H1 (cell line): ENCODE results near the gene SLC47A2. TPM values are rescaled to one million over a fixed set of nuclear protein-coding genes. Genes with fewer than 3 reads are reported as not detected.

Experiments used
- CTCF ChIA-PET: fragments of 300-600 bp; sonication (Branson Sonifier 250); formaldehyde crosslinking; loops from one replicate; lab custom pipeline; 2021; ENCODE audit not compliant: partially characterized antibody; lab: Charles Lee
- POLR2A ChIA-PET: fragments of 300-600 bp; sonication (Branson Sonifier 250); formaldehyde crosslinking; loops from one replicate; lab custom pipeline; 2021; ENCODE audit warnings: inconsistent platforms; ENCODE audit not compliant: partially characterized antibody; lab: Charles Lee
- DNase-seq, 2 experiments: peaks; one replicate each; pipeline versions ENCODE4 v3.0.0 to v3.0.0-alpha.2; 2010 to 2022; ENCODE audit warnings: low spot score in 2 of 2, low read depth in 1 of 2, mixed read lengths in 1 of 2
- FAIRE-seq: peaks from 2 replicates; lab custom pipeline; 2011; peaks lifted over from hg19 to GRCh38; lab: Jason Lieb, UNC
- H2AFZ ChIP-seq: 2 replicates; pipeline ENCODE4 v1.8.1; 2012; ENCODE audit warnings: low read length, inconsistent platforms
- H2AK5ac ChIP-seq: 2 replicates; pipeline ENCODE4 v1.6.1; 2013; ENCODE audit warnings: low read depth, low read length
- H2BK120ac ChIP-seq: replicated peaks from 2 replicates; pipeline ENCODE3; 2013; ENCODE audit warnings: low read depth, low read length, inconsistent platforms
- H2BK12ac ChIP-seq: 2 replicates; pipeline ENCODE4 v1.6.1; 2013; ENCODE audit warnings: low read depth, low read length
- H2BK15ac ChIP-seq: 2 replicates; pipeline ENCODE4 v1.6.1; 2013; ENCODE audit warnings: low read length
- H2BK20ac ChIP-seq: 2 replicates; pipeline ENCODE4 v1.6.1; 2013; ENCODE audit warnings: low read length
- H2BK5ac ChIP-seq: 2 replicates; pipeline ENCODE4 v1.6.1; 2013; ENCODE audit warnings: low read depth, low read length
- H3K14ac ChIP-seq: 2 replicates; pipeline ENCODE4 v1.6.1; 2013; ENCODE audit warnings: inconsistent platforms; ENCODE audit not compliant: insufficient read length
- H3K18ac ChIP-seq: 2 replicates; pipeline ENCODE4 v1.6.1; 2013; ENCODE audit warnings: low read length; ENCODE audit errors: extremely low read depth
- H3K23ac ChIP-seq: 2 replicates; pipeline ENCODE4 v1.6.1; 2013; ENCODE audit warnings: inconsistent platforms; ENCODE audit not compliant: insufficient read length
- H3K23me2 ChIP-seq: 2 replicates; pipeline ENCODE4 v1.6.1; 2013; ENCODE audit warnings: low read depth, low read length
- H3K27ac ChIP-seq: 2 replicates; pipeline ENCODE4 v1.6.1; 2011; ENCODE audit warnings: low read depth, low read length, inconsistent platforms
- H3K27me3 ChIP-seq, 4 experiments: replicated peaks in 1 of 4; 1 replicate in 1 of 4; 2 replicates in 3 of 4; pipeline versions ENCODE4 v1.6.1 to v1.8.1; 2011 to 2013; ENCODE audit warnings: low read length in 3 of 4, mild to moderate bottlenecking in 3 of 4, inconsistent platforms in 2 of 4, mixed read lengths in 2 of 4, moderate library complexity in 1 of 4; ENCODE audit not compliant: control insufficient read depth in 3 of 4, insufficient read depth in 3 of 4; ENCODE audit errors: extremely low read depth in 1 of 4
- H3K36me3 ChIP-seq, 4 experiments: 2 replicates each; pipeline versions ENCODE4 v1.6.1 to v1.8.1; 2011 to 2013; ENCODE audit warnings: mild to moderate bottlenecking in 4 of 4, low read length in 3 of 4, moderate library complexity in 2 of 4, control low read depth in 1 of 4, inconsistent platforms in 1 of 4; ENCODE audit not compliant: insufficient read depth in 4 of 4, control insufficient read depth in 2 of 4
- H3K4ac ChIP-seq: replicated peaks from 2 replicates; pipeline ENCODE3; 2013; ENCODE audit warnings: low read length, low read depth, mixed read lengths, inconsistent platforms; ENCODE audit not compliant: insufficient read length
- H3K4me1 ChIP-seq, 4 experiments: replicated peaks in 1 of 4; 1 replicate in 1 of 4; 2 replicates in 3 of 4; pipeline versions ENCODE4 v1.6.1 to v1.8.1; 2011 to 2013; ENCODE audit warnings: low read length in 3 of 4, inconsistent platforms in 2 of 4, mixed read lengths in 1 of 4; ENCODE audit not compliant: insufficient read depth in 4 of 4, control insufficient read depth in 3 of 4
- H3K4me2 ChIP-seq, 2 experiments: 2 replicates each; pipeline versions ENCODE4 v1.6.1 to v1.8.1; 2011 to 2013; ENCODE audit warnings: low read depth in 2 of 2, low read length in 2 of 2, control low read depth in 1 of 2, inconsistent platforms in 1 of 2, mild to moderate bottlenecking in 1 of 2; ENCODE audit not compliant: insufficient read depth in 1 of 2
- H3K4me3 ChIP-seq, 4 experiments: fragments of 200-600, 300-600 bp in 1 of 4; sonication (generic), shearing (Covaris generic), sonication (Bioruptor Twin) in 1 of 4; 2 replicates each; pipeline versions ENCODE4 v1.5.1 to v1.8.1; 2011 to 2016; ENCODE audit warnings: low read length in 4 of 4, low read depth in 3 of 4, control low read depth in 2 of 4, inconsistent platforms in 2 of 4, mild to moderate bottlenecking in 2 of 4, mixed read lengths in 1 of 4, moderate library complexity in 1 of 4; ENCODE audit not compliant: insufficient read depth in 2 of 4; ENCODE audit errors: extremely low read depth in 1 of 4
- H3K56ac ChIP-seq: replicated peaks from 2 replicates; pipeline ENCODE3; 2013; ENCODE audit warnings: low read depth, mild to moderate bottlenecking, mixed read lengths, low read length, inconsistent platforms; ENCODE audit not compliant: insufficient read length
- H3K79me1 ChIP-seq: 2 replicates; pipeline ENCODE4 v1.6.1; 2013; ENCODE audit warnings: low read depth, low read length, control low read depth
- H3K79me2 ChIP-seq, 2 experiments: 2 replicates each; pipeline versions ENCODE4 v1.6.1 to v1.8.1; 2012 to 2013; ENCODE audit warnings: low read length in 2 of 2, mild to moderate bottlenecking in 2 of 2, inconsistent platforms in 1 of 2; ENCODE audit not compliant: insufficient read depth in 2 of 2, control insufficient read depth in 1 of 2
- H3K9ac ChIP-seq, 4 experiments: replicated peaks in 1 of 4; 1 replicate in 1 of 4; 2 replicates in 3 of 4; pipeline versions ENCODE4 v1.6.1 to v1.8.1; 2011 to 2013; ENCODE audit warnings: low read depth in 3 of 4, low read length in 3 of 4, control low read depth in 2 of 4, mild to moderate bottlenecking in 2 of 4, moderate library complexity in 2 of 4, inconsistent platforms in 1 of 4; ENCODE audit errors: extremely low read depth in 1 of 4
- H3K9me3 ChIP-seq, 2 experiments: 2 replicates each; pipeline versions ENCODE4 v1.6.1 to v1.8.1; 2012 to 2013; ENCODE audit warnings: mild to moderate bottlenecking in 2 of 2, moderate library complexity in 2 of 2, control low read depth in 1 of 2, inconsistent platforms in 1 of 2, low read depth in 1 of 2, low read length in 1 of 2, mixed read lengths in 1 of 2; ENCODE audit not compliant: insufficient read depth in 2 of 2
- H4K20me1 ChIP-seq, 2 experiments: replicated peaks in 1 of 2; 2 replicates each; pipeline versions ENCODE3 to v1.8.1; 2011 to 2013; ENCODE audit warnings: inconsistent platforms in 2 of 2, low read length in 2 of 2, mild to moderate bottlenecking in 1 of 2; ENCODE audit not compliant: insufficient read depth in 2 of 2, control insufficient read depth in 1 of 2
- H4K5ac ChIP-seq: 2 replicates; pipeline ENCODE4 v1.6.1; 2013; ENCODE audit warnings: low read length, low read depth, mixed read lengths, inconsistent platforms; ENCODE audit not compliant: insufficient read length
- H4K8ac ChIP-seq: 2 replicates; pipeline ENCODE4 v1.8.0; 2013; ENCODE audit warnings: mild to moderate bottlenecking, moderate library complexity, low read length, inconsistent platforms; ENCODE audit not compliant: insufficient read depth; ENCODE audit errors: extremely low read depth
- H4K91ac ChIP-seq: replicated peaks from 2 replicates; pipeline ENCODE3; 2013; ENCODE audit warnings: low read length, mixed read lengths, inconsistent platforms; ENCODE audit not compliant: insufficient read length
- BACH1 ChIP-seq: IDR thresholded peaks from 2 replicates; pipeline ENCODE4 v1.6.1; 2012; ENCODE audit warnings: low read length, improper control_type of control experiment
- EGR1 ChIP-seq: IDR thresholded peaks from 2 replicates; pipeline ENCODE4 v1.6.1; 2011; ENCODE audit warnings: low read depth, low read length, borderline replicate concordance
- HDAC6 ChIP-seq: IDR thresholded peaks from one replicate; pipeline ENCODE4 v1.7.1; 2012; ENCODE audit warnings: low read depth, mild to moderate bottlenecking, inconsistent platforms, low read length, moderate library complexity
- JUN ChIP-seq: IDR thresholded peaks from 2 replicates; pipeline ENCODE4 v1.6.1; 2011; ENCODE audit warnings: low read depth, mild to moderate bottlenecking, improper control_type of control experiment, low read length
- KDM5A ChIP-seq: fragments of 200-600 bp; IDR thresholded peaks from 2 replicates; pipeline ENCODE4 v1.7.1; 2012; ENCODE audit warnings: mild to moderate bottlenecking, low read length, inconsistent platforms, mixed read lengths
- POLR2AphosphoS5 ChIP-seq: IDR thresholded peaks from 2 replicates; pipeline ENCODE4 v1.6.1; 2011; ENCODE audit warnings: low read depth, low read length
- RFX5 ChIP-seq: IDR thresholded peaks from 2 replicates; pipeline ENCODE4 v1.6.1; 2011; ENCODE audit warnings: low read depth, low read length, improper control_type of control experiment, borderline replicate concordance
- SAP30 ChIP-seq: fragments of 300-600 bp; sonication (generic); IDR thresholded peaks from 2 replicates; pipeline ENCODE4 v1.7.1; 2012; ENCODE audit warnings: low read length, moderate library complexity, mild to moderate bottlenecking, inconsistent platforms; ENCODE audit not compliant: insufficient read depth, insufficient replicate concordance
- SRF ChIP-seq: IDR thresholded peaks from 2 replicates; pipeline ENCODE4 v1.6.1; 2011; ENCODE audit warnings: mild to moderate bottlenecking, low read depth, low read length, moderate library complexity
- TCF12 ChIP-seq: IDR thresholded peaks from 2 replicates; pipeline ENCODE4 v1.6.1; 2011; ENCODE audit warnings: low read depth, mild to moderate bottlenecking, low read length
- TEAD4 ChIP-seq: IDR thresholded peaks from 2 replicates; pipeline ENCODE4 v1.6.1; 2012; ENCODE audit warnings: low read depth, low read length, inconsistent platforms, mixed read lengths
- ZNF274 ChIP-seq: IDR thresholded peaks from 2 replicates; pipeline ENCODE4 v1.7.0; 2012; ENCODE audit warnings: low read length, borderline replicate concordance; ENCODE audit errors: extremely low read depth
- whole genome bisulfite sequencing, 2 experiments: shearing (Covaris generic) in 1 of 2; methylation state at CpG; one replicate each; pipeline versions ENCODE4 v1.1.6 to v1.1.7; 2013 to 2015; ENCODE audit warnings: low lambda C conversion rate in 2 of 2, mixed read lengths in 2 of 2, inconsistent platforms in 1 of 2, low coverage in 1 of 2, missing lambda C conversion rate in 1 of 2; ENCODE audit not compliant: insufficient replicate concordance in 2 of 2, insufficient coverage in 1 of 2, insufficient read length in 1 of 2; ENCODE audit errors: extremely low coverage in 1 of 2, missing lambda C conversion rate in 1 of 2; 5-methylcytosine and 5-hydroxymethylcytosine counted together
- polyA plus RNA-seq, 7 experiments: library from polyadenylated mRNA; depleted of rRNA in 3 of 7; stranded (reverse) in 5 of 7; unstranded in 2 of 7; fragments of >200 nt in 5 of 7; fragments of 200-250 nt in 2 of 7; gene quantifications; 1 replicate in 5 of 7; 2 replicates in 1 of 7; 4 replicates in 1 of 7; pipeline versions ENCODE4 v1.2.1 to v1.2.3, GENCODE V29; 2011 to 2013; ENCODE audit warnings: missing spikeins in 2 of 7, mixed read lengths in 2 of 7
- total RNA-seq: library from RNA; stranded (reverse); fragmentation: NEBNext Ultra II Directional; extraction: Animal tissue kit (Norgen Biotek cat#: 25700); gene quantifications from 2 replicates; pipeline ENCODE4 v1.2.1, GENCODE V29; 2021

SLC47A2 gene
- total and polyA plus RNA-seq, 2 of the 8 experiments (the other 6 are each of a cell fraction or from before 2014, with no cell fraction given) = not detected

DNA sequence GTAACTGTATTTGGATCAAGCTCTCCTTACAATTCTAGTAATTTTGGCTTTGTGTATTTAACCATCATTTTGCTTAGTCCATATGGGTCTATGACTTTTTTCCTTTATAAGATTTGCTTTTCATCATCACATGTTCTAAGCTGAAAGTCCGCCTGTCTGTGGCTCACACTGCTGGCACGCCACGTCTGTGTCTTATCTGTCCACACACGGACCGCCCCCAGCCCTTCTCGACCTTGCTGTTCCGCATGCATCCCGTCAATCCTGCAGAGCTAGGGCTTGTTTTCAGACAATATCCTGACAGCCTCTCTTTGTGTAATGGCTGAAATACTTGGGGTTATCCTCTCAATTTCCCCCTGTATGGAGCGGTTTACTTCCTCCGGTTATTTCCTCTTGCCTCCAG, 40.2 kb upstream of the SLC47A2 start:
- Histone ChIP-seq H4K20me1 (no peaks in the 10 kb centered on the region), H3K18ac (no peak overlapping the region), H3K27me3 (no peaks in the 10 kb centered on the region), H3K4me2 (no peak overlapping the region), H3K23me2 (no peaks in the 10 kb centered on the region), H3K4ac (no peak overlapping the region), H2BK15ac (no peak overlapping the region), H2BK120ac (no peak overlapping the region), H2AK5ac (no peak overlapping the region), H3K14ac (no peak overlapping the region), H2BK5ac (no peak overlapping the region), H3K56ac (no peak overlapping the region), H2BK12ac (no peak overlapping the region), H4K91ac (no peak overlapping the region), H3K23ac (no peak overlapping the region), H4K8ac (no peak overlapping the region; the same call in 1 of the 2 replicates), H3K9me3 (no peaks in the 10 kb centered on the region; a peak in 1 of 4 replicates)
- CTCF ChIA-PET = interaction anchor here (0.5 to 2.2 kb wide), 9 partner anchors 10 to 394 kb away, joined by 3 to 12 read pairs (median 4); partner anchors contain the start of gene B9D1
- TF ChIP-seq TEAD4 = no peak
- TF ChIP-seq EGR1 = no peak
- no peak for TF ChIP-seq ZNF274
- no peak for TF ChIP-seq SRF
- TF ChIP-seq TCF12 = no peak
- TF ChIP-seq BACH1 = no peak
- TF ChIP-seq SAP30 = no peak
- TF ChIP-seq KDM5A = no peak
- no peak for TF ChIP-seq HDAC6
- no peak for TF ChIP-seq RFX5
- TF ChIP-seq POLR2AphosphoS5 = no peak
- no peak for TF ChIP-seq JUN
- TF ChIP-seq, all 59 proteins: peak for 0
- Histone ChIP-seq H3K79me2 (no peaks in the 10 kb centered on the region), H2AFZ (no peak overlapping the region), H4K5ac (no peak overlapping the region), H3K4me3 (no peak overlapping the region), H3K79me1 (no peaks in the 10 kb centered on the region), H3K4me1 (no peaks in the 10 kb centered on the region; a peak in 1 of 7 replicates), H3K9ac (no peak overlapping the region), H3K27ac (no peak overlapping the region), H3K36me3 (no peaks in the 10 kb centered on the region), H2BK20ac (no peak overlapping the region)
- POLR2A ChIA-PET = no interaction called here
- WGBS, 2 experiments = 94% methylated on average over 10 of the region's 10 CpGs; no CpG with 5 or more reads in 1 of the 2 experiments
- FAIRE-seq = no peak
- DNase-seq = no peak
